Measurements from ENCODE around the gene CELF1.

DNA sequence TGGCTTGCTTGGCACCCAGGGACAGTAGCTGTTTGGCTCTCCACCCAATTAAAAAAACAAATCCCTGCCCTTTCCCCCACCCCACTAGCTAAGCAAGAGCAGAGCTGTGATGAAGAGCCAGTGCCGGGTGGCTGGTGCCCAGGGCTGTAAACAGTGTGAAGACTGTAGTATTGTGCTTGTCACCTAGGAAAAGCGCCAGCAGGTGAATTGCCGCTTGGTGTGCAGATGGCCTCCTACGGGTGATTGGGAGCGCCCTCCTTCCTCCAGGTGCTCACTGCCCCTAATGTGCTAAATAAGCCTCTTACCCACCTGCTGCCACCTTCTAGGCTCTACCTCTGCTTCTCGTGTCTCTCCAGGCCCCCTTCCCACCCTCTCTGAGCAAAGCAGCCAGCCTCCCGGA, 85.6 kb downstream of the CELF1 start:
- TF ChIP-seq RAD21 (CRISPR knock-in tag; conservative IDR thresholded peaks at IDR 0.05 in 1 of 2, IDR thresholded peaks at IDR 0.05 in 1 of 2) (no peak), HSF4 (CRISPR knock-in tag; IDR thresholded peaks at IDR 0.05; ENCODE audit: borderline replicate concordance) (no peak), TOE1 (IDR thresholded peaks at IDR 0.05; ENCODE audit: borderline replicate concordance) (no peak), TOE1 (CRISPR knock-in tag; IDR thresholded peaks at IDR 0.05; ENCODE audit: borderline replicate concordance, low read depth) (no peak), ELK1 (CRISPR knock-in tag; IDR thresholded peaks at IDR 0.05) (no peak), POLR2AphosphoS5 (IDR thresholded peaks at IDR 0.05; ENCODE audit: control insufficient read depth, insufficient read depth, low read depth, low read length) (no peak), L3MBTL2 (IDR thresholded peaks at IDR 0.05) (no peak), ZBED1 (IDR thresholded peaks at IDR 0.05) (no peak)
- TF ChIP-seq, protein P1, sequence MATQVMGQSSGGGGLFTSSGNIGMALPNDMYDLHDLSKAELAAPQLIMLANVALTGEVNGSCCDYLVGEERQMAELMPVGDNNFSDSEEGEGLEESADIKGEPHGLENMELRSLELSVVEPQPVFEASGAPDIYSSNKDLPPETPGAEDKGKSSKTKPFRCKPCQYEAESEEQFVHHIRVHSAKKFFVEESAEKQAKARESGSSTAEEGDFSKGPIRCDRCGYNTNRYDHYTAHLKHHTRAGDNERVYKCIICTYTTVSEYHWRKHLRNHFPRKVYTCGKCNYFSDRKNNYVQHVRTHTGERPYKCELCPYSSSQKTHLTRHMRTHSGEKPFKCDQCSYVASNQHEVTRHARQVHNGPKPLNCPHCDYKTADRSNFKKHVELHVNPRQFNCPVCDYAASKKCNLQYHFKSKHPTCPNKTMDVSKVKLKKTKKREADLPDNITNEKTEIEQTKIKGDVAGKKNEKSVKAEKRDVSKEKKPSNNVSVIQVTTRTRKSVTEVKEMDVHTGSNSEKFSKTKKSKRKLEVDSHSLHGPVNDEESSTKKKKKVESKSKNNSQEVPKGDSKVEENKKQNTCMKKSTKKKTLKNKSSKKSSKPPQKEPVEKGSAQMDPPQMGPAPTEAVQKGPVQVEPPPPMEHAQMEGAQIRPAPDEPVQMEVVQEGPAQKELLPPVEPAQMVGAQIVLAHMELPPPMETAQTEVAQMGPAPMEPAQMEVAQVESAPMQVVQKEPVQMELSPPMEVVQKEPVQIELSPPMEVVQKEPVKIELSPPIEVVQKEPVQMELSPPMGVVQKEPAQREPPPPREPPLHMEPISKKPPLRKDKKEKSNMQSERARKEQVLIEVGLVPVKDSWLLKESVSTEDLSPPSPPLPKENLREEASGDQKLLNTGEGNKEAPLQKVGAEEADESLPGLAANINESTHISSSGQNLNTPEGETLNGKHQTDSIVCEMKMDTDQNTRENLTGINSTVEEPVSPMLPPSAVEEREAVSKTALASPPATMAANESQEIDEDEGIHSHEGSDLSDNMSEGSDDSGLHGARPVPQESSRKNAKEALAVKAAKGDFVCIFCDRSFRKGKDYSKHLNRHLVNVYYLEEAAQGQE (IDR thresholded peaks at IDR 0.05; ENCODE audit: borderline replicate concordance): no peak
- TF ChIP-seq, protein P1 (CRISPR knock-in tag; IDR thresholded peaks at IDR 0.05; ENCODE audit: low read depth): no peak
- TF ChIP-seq, protein P2, sequence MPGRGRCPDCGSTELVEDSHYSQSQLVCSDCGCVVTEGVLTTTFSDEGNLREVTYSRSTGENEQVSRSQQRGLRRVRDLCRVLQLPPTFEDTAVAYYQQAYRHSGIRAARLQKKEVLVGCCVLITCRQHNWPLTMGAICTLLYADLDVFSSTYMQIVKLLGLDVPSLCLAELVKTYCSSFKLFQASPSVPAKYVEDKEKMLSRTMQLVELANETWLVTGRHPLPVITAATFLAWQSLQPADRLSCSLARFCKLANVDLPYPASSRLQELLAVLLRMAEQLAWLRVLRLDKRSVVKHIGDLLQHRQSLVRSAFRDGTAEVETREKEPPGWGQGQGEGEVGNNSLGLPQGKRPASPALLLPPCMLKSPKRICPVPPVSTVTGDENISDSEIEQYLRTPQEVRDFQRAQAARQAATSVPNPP (IDR thresholded peaks at IDR 0.05; ENCODE audit: borderline replicate concordance, insufficient read depth, insufficient read length): no peak
- TF ChIP-seq, protein P3, sequence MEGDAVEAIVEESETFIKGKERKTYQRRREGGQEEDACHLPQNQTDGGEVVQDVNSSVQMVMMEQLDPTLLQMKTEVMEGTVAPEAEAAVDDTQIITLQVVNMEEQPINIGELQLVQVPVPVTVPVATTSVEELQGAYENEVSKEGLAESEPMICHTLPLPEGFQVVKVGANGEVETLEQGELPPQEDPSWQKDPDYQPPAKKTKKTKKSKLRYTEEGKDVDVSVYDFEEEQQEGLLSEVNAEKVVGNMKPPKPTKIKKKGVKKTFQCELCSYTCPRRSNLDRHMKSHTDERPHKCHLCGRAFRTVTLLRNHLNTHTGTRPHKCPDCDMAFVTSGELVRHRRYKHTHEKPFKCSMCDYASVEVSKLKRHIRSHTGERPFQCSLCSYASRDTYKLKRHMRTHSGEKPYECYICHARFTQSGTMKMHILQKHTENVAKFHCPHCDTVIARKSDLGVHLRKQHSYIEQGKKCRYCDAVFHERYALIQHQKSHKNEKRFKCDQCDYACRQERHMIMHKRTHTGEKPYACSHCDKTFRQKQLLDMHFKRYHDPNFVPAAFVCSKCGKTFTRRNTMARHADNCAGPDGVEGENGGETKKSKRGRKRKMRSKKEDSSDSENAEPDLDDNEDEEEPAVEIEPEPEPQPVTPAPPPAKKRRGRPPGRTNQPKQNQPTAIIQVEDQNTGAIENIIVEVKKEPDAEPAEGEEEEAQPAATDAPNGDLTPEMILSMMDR (IDR thresholded peaks at IDR 0.05 in 2 of 3, conservative IDR thresholded peaks at IDR 0.05 in 1 of 3; ENCODE audit: insufficient read depth in 2 of 3, low read depth in 1 of 3, low read length in 3 of 3): no peak
